ENCODE results near the gene L3MBTL4. TPM values are rescaled to one million over a fixed set of nuclear protein-coding genes. Genes with fewer than 3 reads are reported as not detected.

The L3MBTL4 gene
- total RNA-seq, 8 experiments from 2014 or later: 0.10 to 11.2 (median 0.95) TPM

DNA sequence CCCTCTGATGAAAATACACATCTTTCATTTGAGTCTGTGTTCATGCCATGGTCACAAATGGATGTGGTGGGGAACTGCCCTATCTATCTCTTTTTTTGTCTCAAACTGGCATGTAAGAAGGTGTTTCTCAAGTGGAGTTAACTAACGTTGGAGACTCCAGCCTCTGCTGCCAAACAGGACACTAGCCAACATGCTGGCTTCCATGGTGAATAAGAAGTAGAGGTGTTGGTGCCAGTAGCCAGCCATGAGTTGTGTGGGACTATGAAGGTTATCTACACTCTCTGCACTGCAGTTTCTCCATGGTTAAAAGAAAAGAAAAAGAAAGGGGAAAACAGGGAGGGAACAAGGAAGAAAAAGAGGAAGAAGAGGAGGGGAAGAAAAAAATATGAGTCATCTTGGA, 370.4 kb downstream of the L3MBTL4 start:
- H3K4me1 ChIP-seq (replicated peaks in 1 of 2): no peaks in the 10 kb centered on the region
- no peak overlapping the region for H3K27ac ChIP-seq
- H3K4me3 ChIP-seq: no peak overlapping the region
- in situ Hi-C loops (cut with MboI; ENCODE audit: low pct_unique_long_range_greater_than_20kb in 2 of 9, low sequenced_read_pairs in 9 of 9, unreplicated experiment in 9 of 9): no loop called here
- no peak for ATAC-seq (replicated peaks in 6 of 8)
- 0 to 100% (median 69%) methylated on average over 1 of the region's 1 CpG; no CpG with 5 or more reads in 4 of the 10 experiments for WGBS, 10 experiments

DNA sequence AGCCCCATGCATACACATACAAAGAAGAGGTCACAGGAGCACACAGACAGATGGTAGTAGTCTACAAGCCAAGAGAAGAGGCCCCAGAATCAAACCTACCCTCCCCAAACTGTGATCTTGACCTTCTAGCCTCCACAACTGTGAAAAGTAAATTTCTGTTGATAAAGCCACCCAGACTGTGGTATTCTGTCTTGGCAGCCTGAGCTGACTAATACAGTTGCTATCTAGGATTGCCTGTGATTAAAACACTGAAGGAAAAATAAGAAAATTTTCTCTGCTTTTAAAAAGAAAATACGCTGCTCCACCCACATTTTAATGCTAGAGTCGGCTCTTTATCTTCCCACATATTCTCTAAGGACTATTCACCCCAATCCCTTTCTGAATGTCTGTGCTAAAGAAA, 375.7 kb downstream of the L3MBTL4 start:
- no peak overlapping the region for H3K4me3 ChIP-seq
- in situ Hi-C loops (cut with MboI; ENCODE audit: low pct_unique_long_range_greater_than_20kb in 2 of 9, low sequenced_read_pairs in 9 of 9, unreplicated experiment in 9 of 9): no loop called here
- WGBS, 10 experiments: 0 to 100% (median 82%) methylated on average over 1 to 2 of the region's 2 CpGs; no CpG with 5 or more reads in 3 of the 10 experiments
- H3K4me1 ChIP-seq (replicated peaks in 1 of 2): no peaks in the 10 kb centered on the region
- ATAC-seq (replicated peaks in 6 of 8): no peak
- H3K27ac ChIP-seq: no peak overlapping the region

DNA sequence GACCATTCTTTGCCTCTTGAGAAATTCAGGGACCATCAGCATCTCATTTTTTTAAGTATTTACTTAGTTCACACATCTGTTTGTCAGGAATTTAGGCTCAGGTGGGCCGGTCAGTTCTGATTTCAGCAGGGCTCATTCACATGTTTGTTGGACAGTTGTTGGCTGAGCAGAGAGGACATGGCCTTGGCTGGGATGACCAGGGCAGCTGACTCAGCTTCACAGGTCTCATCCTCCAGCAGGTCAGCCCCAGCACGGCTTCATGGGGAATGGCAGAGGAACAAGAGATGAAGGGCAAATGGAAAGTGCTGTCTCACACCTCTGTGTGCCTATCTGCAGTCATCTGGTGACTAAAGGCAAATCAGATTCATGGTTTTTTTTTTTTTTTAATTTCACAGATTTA, 383.3 kb downstream of the L3MBTL4 start:
- Histone ChIP-seq H3K27ac (no peak overlapping the region), H3K4me3 (no peak overlapping the region), H3K4me1 (replicated peaks in 1 of 2) (peaks cover 0 to 9% of the 10 kb centered on the region in 2 donors)
- no peak for ATAC-seq (replicated peaks in 6 of 8)
- WGBS, 10 experiments: 33 to 88% (median 62%) methylated on average over 2 of the region's 2 CpGs; no CpG with 5 or more reads in 6 of the 10 experiments
- in situ Hi-C loops (cut with MboI; ENCODE audit: low pct_unique_long_range_greater_than_20kb in 2 of 9, low sequenced_read_pairs in 9 of 9, unreplicated experiment in 9 of 9): no loop called here

DNA sequence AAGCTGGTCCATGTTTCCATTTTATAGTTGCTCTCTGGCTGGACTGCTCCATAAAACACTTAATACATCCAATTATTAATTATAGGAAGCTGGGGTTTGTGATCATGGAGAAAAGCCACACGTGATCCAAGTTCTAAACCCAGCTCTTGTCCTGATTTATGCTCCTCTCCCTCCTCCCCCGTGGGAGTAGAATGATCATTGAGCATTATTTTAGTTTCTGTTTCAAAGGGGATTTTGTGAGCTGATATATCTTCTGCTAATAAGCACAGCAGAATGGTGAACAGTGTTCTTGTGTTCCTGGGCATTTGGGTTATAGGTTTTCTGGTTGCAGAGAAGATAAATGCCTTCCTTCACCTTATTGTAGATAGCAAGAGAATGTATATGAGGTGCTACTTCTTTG, 383.7 kb downstream of the L3MBTL4 start:
- ATAC-seq (replicated peaks in 6 of 8): peak in 4 of 8 experiments; percentile 18 to 70 (median 32)
- Histone ChIP-seq H3K4me1 (replicated peaks in 1 of 2) (peaks cover 0 to 9% of the 10 kb centered on the region in 2 donors), H3K4me3 (no peak overlapping the region), H3K27ac (no peak overlapping the region)
- in situ Hi-C loops (cut with MboI; ENCODE audit: low pct_unique_long_range_greater_than_20kb in 2 of 9, low sequenced_read_pairs in 9 of 9, unreplicated experiment in 9 of 9): no loop called here
- WGBS, 10 experiments: 10 to 76% (median 33%) methylated on average over 1 to 2 of the region's 2 CpGs; no CpG with 5 or more reads in 3 of the 10 experiments

DNA sequence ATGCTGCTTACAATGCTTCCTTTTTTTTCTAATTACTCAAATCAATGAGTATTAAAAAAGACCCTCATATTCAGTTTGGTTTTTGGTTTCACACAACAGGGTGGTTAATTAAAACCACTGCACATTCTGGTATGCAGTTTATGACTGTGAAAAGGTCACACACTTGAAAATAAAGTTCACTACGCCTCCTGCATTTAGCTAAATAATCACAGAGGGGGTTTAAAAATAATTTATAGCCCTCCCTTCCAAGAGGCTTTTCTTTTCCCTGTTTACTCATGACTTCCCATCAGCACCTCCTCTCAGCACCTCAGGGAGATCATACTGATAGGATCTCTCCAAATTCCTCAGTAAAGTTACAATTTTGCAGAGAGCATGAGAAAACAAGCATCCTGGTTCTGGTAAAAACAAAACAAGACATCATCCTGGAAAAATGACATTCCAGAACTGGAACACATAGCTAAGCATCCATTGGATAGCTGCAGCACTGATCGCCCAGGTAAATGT, 389.9 kb downstream of the L3MBTL4 start:
- WGBS, 10 experiments: 13 to 60% (median 33%) methylated on average over 1 to 2 of the region's 2 CpGs; no CpG with 5 or more reads in 1 of the 10 experiments
- Histone ChIP-seq H3K4me1 (replicated peaks in 1 of 2) (peaks cover 0 to 12% of the 10 kb centered on the region in 2 donors), H3K4me3 (no peak overlapping the region), H3K27ac (no peak overlapping the region)
- peak in 1 of 8 experiments; percentile 62 for ATAC-seq (replicated peaks in 6 of 8)
- in situ Hi-C loops (cut with MboI; ENCODE audit: low pct_unique_long_range_greater_than_20kb in 2 of 9, low sequenced_read_pairs in 9 of 9, unreplicated experiment in 9 of 9): no loop called here

DNA sequence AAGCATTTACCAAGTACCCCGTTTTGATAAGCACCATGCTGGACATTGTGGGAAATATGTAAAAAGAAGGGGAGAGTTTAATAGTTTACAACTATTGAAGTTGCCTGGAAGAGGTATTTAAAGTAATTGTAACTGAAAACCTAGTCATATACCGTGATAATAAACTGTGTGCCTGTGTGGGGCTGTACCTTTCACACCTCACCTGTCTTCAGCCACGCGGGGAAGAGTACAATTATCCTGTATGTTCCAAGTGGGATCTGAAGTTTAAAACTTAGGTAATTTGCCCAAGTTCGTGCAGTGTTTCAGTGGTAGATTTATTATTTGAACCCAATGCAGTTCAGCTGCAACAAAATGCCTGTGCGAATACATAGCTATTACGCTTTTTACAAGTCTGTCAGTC, 391.2 kb downstream of the L3MBTL4 start:
- in situ Hi-C loops (cut with MboI; ENCODE audit: low pct_unique_long_range_greater_than_20kb in 2 of 9, low sequenced_read_pairs in 9 of 9, unreplicated experiment in 9 of 9): no loop called here
- WGBS, 10 experiments: 42 to 100% (median 85%) methylated on average over 3 to 7 of the region's 7 CpGs
- ATAC-seq (replicated peaks in 6 of 8): no peak
- Histone ChIP-seq H3K4me3 (no peak overlapping the region), H3K27ac (no peak overlapping the region), H3K4me1 (replicated peaks in 1 of 2) (peaks cover 0 to 12% of the 10 kb centered on the region in 2 donors)

DNA sequence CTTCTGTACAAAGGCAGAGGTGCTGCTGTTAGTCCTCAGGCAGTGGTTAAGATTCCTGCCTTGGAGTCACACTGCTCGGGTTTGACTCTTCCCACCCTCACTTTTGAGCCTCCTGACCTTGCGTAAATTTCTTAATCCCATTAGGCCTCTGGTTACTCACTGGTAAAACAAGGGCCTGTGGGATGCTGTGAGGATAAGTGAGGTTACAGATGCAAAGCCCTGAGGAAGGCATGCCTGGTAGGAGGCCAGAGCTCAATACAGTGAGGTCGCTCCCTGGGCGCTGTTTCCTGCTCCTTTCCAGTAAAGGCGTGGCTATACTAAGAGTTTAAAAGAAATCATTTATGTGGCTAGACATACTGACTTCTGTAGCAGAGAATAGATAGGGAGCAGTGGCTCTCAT, 391.9 kb downstream of the L3MBTL4 start:
- ATAC-seq (replicated peaks in 6 of 8): peak; percentile 31 to 83 (median 53)
- in situ Hi-C loops (cut with MboI; ENCODE audit: low pct_unique_long_range_greater_than_20kb in 2 of 9, low sequenced_read_pairs in 9 of 9, unreplicated experiment in 9 of 9): no loop called here
- Histone ChIP-seq H3K4me1 (replicated peaks in 1 of 2) (peaks cover 0 to 12% of the 10 kb centered on the region in 2 donors), H3K4me3 (no peak overlapping the region), H3K27ac (no peak overlapping the region)
- 17 to 83% (median 63%) methylated on average over 1 to 5 of the region's 5 CpGs; no CpG with 5 or more reads in 1 of the 10 experiments for WGBS, 10 experiments

DNA sequence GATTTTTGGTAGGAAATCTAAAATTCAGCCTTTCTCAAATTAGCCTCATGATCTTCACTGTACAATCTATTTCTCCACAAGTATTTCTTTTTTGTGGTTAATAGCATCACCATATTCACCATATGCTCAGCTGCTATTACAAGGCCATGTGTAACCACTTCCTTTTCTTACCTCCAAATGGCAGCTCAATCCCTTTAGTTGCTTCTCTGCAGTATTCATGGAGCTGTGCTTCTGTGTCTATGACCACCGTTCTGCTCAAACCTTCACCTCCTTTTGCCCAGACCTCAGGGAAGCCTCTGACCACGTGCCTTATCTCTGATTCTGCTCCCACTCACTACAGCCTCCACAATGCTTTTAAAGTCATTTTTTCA, 392.7 kb downstream of the L3MBTL4 start:
- peaks cover 0 to 12% of the 10 kb centered on the region in 2 donors for H3K4me1 ChIP-seq (replicated peaks in 1 of 2)
- no peak overlapping the region for H3K4me3 ChIP-seq
- ATAC-seq (replicated peaks in 6 of 8): no peak
- in situ Hi-C loops (cut with MboI; ENCODE audit: low pct_unique_long_range_greater_than_20kb in 2 of 9, low sequenced_read_pairs in 9 of 9, unreplicated experiment in 9 of 9): no loop called here
- no peak overlapping the region for H3K27ac ChIP-seq
- WGBS, 10 experiments: 10 to 100% (median 63%) methylated on average over 1 to 2 of the region's 2 CpGs; no CpG with 5 or more reads in 1 of the 10 experiments

DNA sequence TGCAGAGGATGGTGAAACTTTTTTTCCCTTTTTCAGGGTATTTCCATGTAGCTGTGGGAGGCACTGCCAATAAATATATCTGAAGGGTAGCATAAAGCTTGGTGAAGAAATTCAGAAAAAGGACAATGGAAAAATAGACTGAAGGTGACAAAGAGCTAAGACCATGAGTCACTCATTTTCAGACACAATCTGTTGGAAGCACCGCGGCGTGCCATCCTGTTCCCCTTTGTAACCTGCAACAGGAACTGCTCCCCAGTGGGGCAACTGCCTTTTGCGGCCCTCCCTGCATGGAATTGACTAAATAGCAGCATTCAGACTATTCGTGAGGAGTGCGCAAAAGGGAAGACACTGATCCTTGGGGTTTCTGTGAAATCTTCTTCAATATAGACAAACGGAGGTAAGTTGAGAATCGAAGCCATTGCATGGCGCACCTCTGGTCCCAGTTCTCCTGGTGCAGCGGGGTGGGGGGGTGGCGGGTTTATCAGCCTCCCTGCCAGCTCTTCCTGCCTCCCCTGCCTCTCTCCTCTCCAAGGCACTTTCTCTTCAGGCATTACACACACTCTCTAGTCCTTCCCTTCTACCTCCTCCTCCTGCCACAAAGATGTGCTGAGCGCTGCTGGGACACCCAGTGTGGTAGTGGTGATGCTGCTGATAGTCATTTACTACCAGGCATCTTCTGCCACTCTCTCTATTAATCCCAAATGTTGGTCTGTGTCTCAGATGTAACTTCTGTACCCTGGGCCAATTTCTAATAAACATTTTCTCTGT, 393.2 kb downstream of the L3MBTL4 start:
- WGBS, 10 experiments: 49 to 100% (median 82%) methylated on average over 1 to 9 of the region's 12 CpGs
- in situ Hi-C loops (cut with MboI; ENCODE audit: low pct_unique_long_range_greater_than_20kb in 2 of 9, low sequenced_read_pairs in 9 of 9, unreplicated experiment in 9 of 9): no loop called here

DNA sequence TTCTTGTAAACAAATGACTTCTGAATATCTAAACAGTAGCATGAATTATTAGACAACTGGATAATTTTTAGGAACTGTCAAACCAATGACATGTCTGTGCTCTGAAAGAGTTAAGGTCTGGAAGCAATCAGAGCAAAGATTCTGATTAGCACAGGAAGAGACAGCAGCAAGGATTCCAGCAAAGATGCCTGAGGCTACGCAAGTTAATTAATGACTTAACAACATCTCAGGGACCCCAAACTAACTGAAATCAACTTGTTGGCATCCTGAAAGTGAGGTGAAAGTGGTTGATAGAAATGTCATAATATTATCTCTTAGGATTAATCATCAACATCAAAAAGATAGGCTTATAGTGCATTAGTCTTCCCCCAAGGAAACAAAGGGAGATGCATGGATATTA, 396.0 kb downstream of the L3MBTL4 start:
- 50 to 100% (median 83%) methylated on average over 1 of the region's 1 CpG; no CpG with 5 or more reads in 3 of the 10 experiments for WGBS, 10 experiments
- in situ Hi-C loops (cut with MboI; ENCODE audit: low pct_unique_long_range_greater_than_20kb in 2 of 9, low sequenced_read_pairs in 9 of 9, unreplicated experiment in 9 of 9): no loop called here
- Histone ChIP-seq H3K27ac (no peak overlapping the region), H3K4me3 (no peak overlapping the region), H3K4me1 (replicated peaks in 1 of 2) (peaks cover 0 to 5% of the 10 kb centered on the region in 2 donors)
- ATAC-seq (replicated peaks in 6 of 8): no peak

More for the DNA sequence above, 393.2 kb downstream of the L3MBTL4 start:
- Histone ChIP-seq H3K4me3 (no peak overlapping the region), H3K27ac (no peak overlapping the region), H3K4me1 (replicated peaks in 1 of 2) (peaks cover 0 to 12% of the 10 kb centered on the region in 2 donors)
- ATAC-seq (replicated peaks in 6 of 8): peak in 1 of 8 experiments; percentile 47

DNA sequence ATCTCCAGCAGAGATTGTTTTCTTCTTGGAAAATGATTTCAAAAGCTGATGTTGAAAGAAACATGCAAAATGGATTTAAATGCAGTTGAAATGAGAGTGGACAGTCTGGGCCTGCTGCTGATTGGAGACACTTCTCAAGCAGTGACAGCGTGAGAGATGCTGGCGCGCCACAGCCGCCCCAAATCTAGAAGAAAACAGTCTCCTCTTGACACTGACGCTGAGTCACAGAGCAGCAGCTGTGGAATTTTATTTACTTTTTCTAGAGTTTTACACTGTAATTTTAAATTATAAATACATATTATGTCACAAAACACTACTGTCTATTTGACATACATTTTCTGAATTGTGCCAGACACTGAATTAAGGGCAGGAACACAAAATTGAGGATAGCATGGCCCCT, 397.5 kb downstream of the L3MBTL4 start:
- Histone ChIP-seq H3K4me3 (no peak overlapping the region), H3K27ac (no peak overlapping the region), H3K4me1 (replicated peaks in 1 of 2) (no peaks in the 10 kb centered on the region)
- ATAC-seq (replicated peaks in 6 of 8): no peak
- in situ Hi-C loops (cut with MboI; ENCODE audit: low pct_unique_long_range_greater_than_20kb in 2 of 9, low sequenced_read_pairs in 9 of 9, unreplicated experiment in 9 of 9): no loop called here
- WGBS, 10 experiments: 32 to 100% (median 90%) methylated on average over 1 to 5 of the region's 5 CpGs; no CpG with 5 or more reads in 5 of the 10 experiments

DNA sequence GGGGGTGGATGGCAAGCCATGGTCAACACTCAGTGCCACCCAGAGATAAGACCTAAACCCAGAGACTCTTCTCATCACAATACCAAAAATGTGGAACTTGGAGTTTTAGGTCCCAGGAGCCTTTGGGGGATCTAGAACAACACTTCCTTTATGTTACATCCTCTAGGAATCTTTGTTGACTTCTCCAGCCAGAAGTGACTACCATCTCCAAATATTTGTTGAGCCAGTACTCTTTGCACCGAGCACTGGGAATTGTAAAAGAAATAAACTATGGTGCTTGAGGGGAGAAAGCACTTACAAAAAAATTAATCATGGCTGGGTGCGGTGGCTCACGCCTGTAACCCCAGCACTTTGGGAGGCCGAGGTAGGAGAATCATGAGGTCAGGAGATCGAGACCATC, 399.3 kb downstream of the L3MBTL4 start:
- Histone ChIP-seq H3K4me3 (no peak overlapping the region), H3K4me1 (replicated peaks in 1 of 2) (peaks cover 0 to 2% of the 10 kb centered on the region in 2 donors), H3K27ac (no peak overlapping the region)
- 40 to 100% (median 93%) methylated on average over 1 to 4 of the region's 5 CpGs; no CpG with 5 or more reads in 3 of the 10 experiments for WGBS, 10 experiments
- no peak for ATAC-seq (replicated peaks in 6 of 8)
- in situ Hi-C loops (cut with MboI; ENCODE audit: low pct_unique_long_range_greater_than_20kb in 2 of 9, low sequenced_read_pairs in 9 of 9, unreplicated experiment in 9 of 9): no loop called here

DNA sequence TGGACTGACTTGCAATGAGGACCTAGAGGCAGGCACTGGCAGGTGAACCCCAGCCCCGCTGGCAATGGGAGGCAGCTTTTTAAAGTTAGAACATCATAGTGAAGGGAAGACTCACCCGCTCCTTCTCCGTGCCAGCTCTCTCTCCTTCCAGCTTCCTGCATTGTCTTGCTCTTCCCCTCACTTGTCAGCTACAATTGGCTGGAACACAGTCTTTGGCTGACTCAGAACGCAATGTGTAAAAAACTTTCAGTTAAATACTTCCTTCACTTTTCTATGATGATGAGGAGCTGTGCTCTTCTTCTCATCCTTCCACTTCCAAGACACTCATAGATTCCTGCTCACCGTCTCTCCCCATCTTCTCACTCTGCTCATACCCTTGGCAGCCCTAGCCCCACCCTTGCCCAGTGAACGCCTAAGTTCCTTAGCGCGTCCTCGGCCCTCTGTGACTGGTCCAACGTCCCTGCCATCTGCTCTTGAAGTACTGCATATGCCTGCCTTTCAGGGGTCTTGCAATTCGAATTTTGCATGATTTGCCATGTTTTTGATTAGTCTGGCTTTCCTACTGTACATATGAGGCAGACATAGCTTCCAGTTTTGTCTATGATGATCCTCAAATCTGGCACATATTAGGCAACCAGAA, 401.4 kb downstream of the L3MBTL4 start:
- in situ Hi-C loops (cut with MboI; ENCODE audit: low pct_unique_long_range_greater_than_20kb in 2 of 9, low sequenced_read_pairs in 9 of 9, unreplicated experiment in 9 of 9): no loop called here
- Histone ChIP-seq H3K4me1 (replicated peaks in 1 of 2) (peaks cover 0 to 2% of the 10 kb centered on the region in 2 donors), H3K4me3 (no peak overlapping the region), H3K27ac (no peak overlapping the region)
- no peak for ATAC-seq (replicated peaks in 6 of 8)
- WGBS, 10 experiments: 10 to 100% (median 65%) methylated on average over 1 to 11 of the region's 11 CpGs; no CpG with 5 or more reads in 2 of the 10 experiments

Measured in motor neuron (in vitro differentiated cells).